Measurements from ENCODE around the gene SUPT6H.

- TF ChIP-seq CTCF (IDR thresholded peaks at IDR 0.05) (no peak), ZFX (IDR thresholded peaks at IDR 0.05; ENCODE audit: borderline replicate concordance) (no peak)
These were observed 63.2 kb downstream of the SUPT6H start for GRCh38 chr17:28725166-28725659.

Measured in 22Rv1 (cell line).